ENCODE measurements around the gene PRKAA1.

DNA sequence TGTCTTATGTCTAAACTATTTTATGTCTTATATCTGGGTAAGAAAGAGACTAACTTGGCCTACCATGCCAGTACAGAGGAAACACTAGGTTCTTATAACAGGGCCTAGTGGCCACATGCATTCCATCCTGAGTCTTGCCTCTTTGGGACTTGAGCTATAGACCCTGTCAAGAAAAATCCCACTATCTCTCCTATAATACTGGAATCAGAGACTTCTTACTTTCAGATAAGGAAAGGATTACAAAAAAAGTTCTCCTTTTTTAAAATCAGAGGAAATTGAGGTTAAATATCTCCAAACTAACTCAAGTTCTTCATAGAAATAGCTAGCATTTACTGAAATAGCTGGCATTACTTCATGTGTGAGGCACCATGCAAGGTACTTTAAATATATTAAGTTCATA lies 84.2 kb downstream of the PRKAA1 start:
- TF ChIP-seq, protein P1, sequence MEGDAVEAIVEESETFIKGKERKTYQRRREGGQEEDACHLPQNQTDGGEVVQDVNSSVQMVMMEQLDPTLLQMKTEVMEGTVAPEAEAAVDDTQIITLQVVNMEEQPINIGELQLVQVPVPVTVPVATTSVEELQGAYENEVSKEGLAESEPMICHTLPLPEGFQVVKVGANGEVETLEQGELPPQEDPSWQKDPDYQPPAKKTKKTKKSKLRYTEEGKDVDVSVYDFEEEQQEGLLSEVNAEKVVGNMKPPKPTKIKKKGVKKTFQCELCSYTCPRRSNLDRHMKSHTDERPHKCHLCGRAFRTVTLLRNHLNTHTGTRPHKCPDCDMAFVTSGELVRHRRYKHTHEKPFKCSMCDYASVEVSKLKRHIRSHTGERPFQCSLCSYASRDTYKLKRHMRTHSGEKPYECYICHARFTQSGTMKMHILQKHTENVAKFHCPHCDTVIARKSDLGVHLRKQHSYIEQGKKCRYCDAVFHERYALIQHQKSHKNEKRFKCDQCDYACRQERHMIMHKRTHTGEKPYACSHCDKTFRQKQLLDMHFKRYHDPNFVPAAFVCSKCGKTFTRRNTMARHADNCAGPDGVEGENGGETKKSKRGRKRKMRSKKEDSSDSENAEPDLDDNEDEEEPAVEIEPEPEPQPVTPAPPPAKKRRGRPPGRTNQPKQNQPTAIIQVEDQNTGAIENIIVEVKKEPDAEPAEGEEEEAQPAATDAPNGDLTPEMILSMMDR (IDR thresholded peaks at IDR 0.05), result no peak
- no peak for TF ChIP-seq EP300 (IDR thresholded peaks at IDR 0.05)
- no peak for TF ChIP-seq POLR2A (IDR thresholded peaks at IDR 0.05; ENCODE audit: low read depth)
- no peak for TF ChIP-seq POLR2AphosphoS5 (IDR thresholded peaks at IDR 0.05)

Data from esophagus muscularis mucosa (tissue), 4 donors.